PC-3 (cell line): Measurements from ENCODE around the gene ST3GAL4.

Source experiments
- EZH2 ChIP-seq: fragments of 300-600 bp; sonication (generic); IDR thresholded peaks from one replicate; pipeline ENCODE4 v1.6.1; 2017; ENCODE audit warnings: antibody characterized with exemption, mild to moderate bottlenecking, low read length; ENCODE audit not compliant: unreplicated experiment
- EZH2phosphoT487 ChIP-seq: fragments of 300-600 bp; sonication (generic); IDR thresholded peaks from 2 replicates; pipeline ENCODE4 v1.6.1; 2018; ENCODE audit warnings: mild to moderate bottlenecking, antibody characterized with exemption, low read length, borderline replicate concordance
- TF ChIP-seq, protein P1 (sequence below): fragments of 300-600 bp; sonication (generic); conservative IDR thresholded peaks from 2 replicates; pipeline ENCODE4 v1.5.1; 2017; ENCODE audit warnings: antibody characterized with exemption, low read depth, mild to moderate bottlenecking, low read length

DNA sequence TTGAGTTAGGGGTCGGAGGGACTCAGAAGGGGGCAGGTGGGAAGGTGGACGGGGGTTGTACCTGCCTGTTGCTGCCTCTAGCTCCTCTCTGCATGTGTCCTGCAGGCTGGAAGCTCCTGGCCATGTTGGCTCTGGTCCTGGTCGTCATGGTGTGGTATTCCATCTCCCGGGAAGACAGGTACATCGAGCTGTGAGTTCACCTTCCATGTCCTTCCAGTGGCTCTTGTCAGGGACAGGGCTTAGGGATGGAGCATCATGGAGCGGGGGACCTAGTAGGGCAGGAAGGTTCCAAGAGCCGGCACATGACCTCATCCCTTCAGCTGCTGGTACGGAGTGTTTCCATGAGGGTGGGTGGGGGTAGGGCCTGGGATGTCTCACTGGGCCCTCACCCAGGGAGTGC, 50.9 kb downstream of the ST3GAL4 start:
- TF ChIP-seq, protein P1, sequence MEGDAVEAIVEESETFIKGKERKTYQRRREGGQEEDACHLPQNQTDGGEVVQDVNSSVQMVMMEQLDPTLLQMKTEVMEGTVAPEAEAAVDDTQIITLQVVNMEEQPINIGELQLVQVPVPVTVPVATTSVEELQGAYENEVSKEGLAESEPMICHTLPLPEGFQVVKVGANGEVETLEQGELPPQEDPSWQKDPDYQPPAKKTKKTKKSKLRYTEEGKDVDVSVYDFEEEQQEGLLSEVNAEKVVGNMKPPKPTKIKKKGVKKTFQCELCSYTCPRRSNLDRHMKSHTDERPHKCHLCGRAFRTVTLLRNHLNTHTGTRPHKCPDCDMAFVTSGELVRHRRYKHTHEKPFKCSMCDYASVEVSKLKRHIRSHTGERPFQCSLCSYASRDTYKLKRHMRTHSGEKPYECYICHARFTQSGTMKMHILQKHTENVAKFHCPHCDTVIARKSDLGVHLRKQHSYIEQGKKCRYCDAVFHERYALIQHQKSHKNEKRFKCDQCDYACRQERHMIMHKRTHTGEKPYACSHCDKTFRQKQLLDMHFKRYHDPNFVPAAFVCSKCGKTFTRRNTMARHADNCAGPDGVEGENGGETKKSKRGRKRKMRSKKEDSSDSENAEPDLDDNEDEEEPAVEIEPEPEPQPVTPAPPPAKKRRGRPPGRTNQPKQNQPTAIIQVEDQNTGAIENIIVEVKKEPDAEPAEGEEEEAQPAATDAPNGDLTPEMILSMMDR: no peak
- TF ChIP-seq EZH2phosphoT487: no peak
- TF ChIP-seq EZH2: no peak
